ENCODE data around the gene KIFC1. TPM values are rescaled to one million over a fixed set of nuclear protein-coding genes. Genes with fewer than 3 reads are reported as not detected.

The KIFC1 gene
- total RNA-seq, 2 experiments from 2014 or later, result 1.2 to 1.6 TPM

- DNase-seq (peak in 1 of 14 experiments; percentile 43), ATAC-seq (ENCODE audit: poor library complexity) (no peak)
- Histone ChIP-seq H3K9me3 (ENCODE audit: control insufficient read depth in 1 of 2, insufficient read depth in 1 of 2, low read length in 2 of 2) (no peaks in the 10 kb centered on the region), H3K27me3 (ENCODE audit: control insufficient read depth in 1 of 2, insufficient read depth in 2 of 2, low read length in 2 of 2) (no peaks in the 10 kb centered on the region), H3K36me3 (ENCODE audit: insufficient read depth, low read length) (peaks cover 3% of the 10 kb centered on the region), H3K4me3 (ENCODE audit: low read length) (peak overlapping the region; percentile 71), H3K4me1 (ENCODE audit: insufficient read depth, low read length) (peaks cover 58% of the 10 kb centered on the region), H3K27ac (ENCODE audit: low read depth in 1 of 2, low read length in 2 of 2) (peak overlapping the region; percentile 86 to 92)
- Mint-ChIP-seq H3K27me3 (no peaks in the 10 kb centered on the region), H3K4me1 (ENCODE audit: low read depth) (peaks cover 73% of the 10 kb centered on the region), H3K9me3 (no peaks in the 10 kb centered on the region), H3K36me3 (ENCODE audit: low read depth) (peaks cover 5% of the 10 kb centered on the region), H3K27ac (peak overlapping the region; percentile 99), H3K4me3 (peak overlapping the region; percentile 94)
- no peak for TF ChIP-seq CTCF (IDR thresholded peaks at IDR 0.05)
- intact Hi-C loops (cut with DNase I, micrococcal nuclease), result loop anchor here (1.0 to 5.0 kb wide), 3 partner anchors 34 to 153 kb away; partner anchors contain the start of genes KIFC1 (in 1 of the 2), RPS18 (in 1 of the 2) and VPS52 (in 1 of the 2)
- CTCF ChIA-PET, result interaction anchor here (0.6 to 2.7 kb wide), 14 partner anchors 9 to 154 kb away, joined by 3 to 25 read pairs (median 5); partner anchors contain the start of genes B3GALT4, KIFC1, PHF1 and RPS18
- POLR2A ChIA-PET, result interaction anchor here (0.9 to 3.0 kb wide), 12 partner anchors 8 to 581 kb away, joined by 3 to 22 read pairs (median 8); partner anchors contain the start of genes B3GALT4, CUTA, LEMD2 and PHF1
These were observed 33.4 kb downstream of the KIFC1 start for GRCh38 chr6:33424855-33425667.

GRCh38 chr6:33425668-33426577, 34.3 kb downstream of the KIFC1 start:
- Mint-ChIP-seq H3K4me1 (ENCODE audit: low read depth) (peaks cover 80% of the 10 kb centered on the region), H3K9me3 (no peaks in the 10 kb centered on the region), H3K4me3 (peak overlapping the region; percentile 94), H3K36me3 (ENCODE audit: low read depth) (peaks cover 5% of the 10 kb centered on the region), H3K27ac (peak overlapping the region; percentile 99), H3K27me3 (no peaks in the 10 kb centered on the region)
- peak; percentile 65 for TF ChIP-seq CTCF (IDR thresholded peaks at IDR 0.05)
- peaks cover 60% of the 10 kb centered on the region for H3K4me1 ChIP-seq (ENCODE audit: insufficient read depth, low read length)
- peak overlapping the region; percentile 86 to 92 for H3K27ac ChIP-seq (ENCODE audit: low read depth in 1 of 2, low read length in 2 of 2)
- no peaks in the 10 kb centered on the region for H3K27me3 ChIP-seq (ENCODE audit: control insufficient read depth in 1 of 2, insufficient read depth in 2 of 2, low read length in 2 of 2)
- DNase-seq (peak; percentile 65 to 91 (median 80)), ATAC-seq (ENCODE audit: poor library complexity) (peak; percentile 48)
- ChIA-PET CTCF (interaction anchor here (0.6 to 2.7 kb wide), 14 partner anchors 10 to 154 kb away, joined by 3 to 25 read pairs (median 5); partner anchors contain the start of genes B3GALT4, KIFC1, PHF1 and RPS18), POLR2A (interaction anchor here (0.8 to 3.0 kb wide), 12 partner anchors 9 to 454 kb away, joined by 3 to 22 read pairs (median 8); partner anchors contain the start of genes B3GALT4, CUTA, LEMD2 and PHF1)
- H3K36me3 ChIP-seq (ENCODE audit: insufficient read depth, low read length), result peaks cover 3% of the 10 kb centered on the region
- H3K4me3 ChIP-seq (ENCODE audit: low read length), result peak overlapping the region; percentile 71
- intact Hi-C loops (cut with DNase I, micrococcal nuclease), result loop anchor here (1.0 to 5.0 kb wide), 4 partner anchors 16 to 154 kb away; partner anchors contain the start of genes KIFC1 (in 1 of the 2), RPS18 (in 1 of the 2) and VPS52 (in 1 of the 2)
- H3K9me3 ChIP-seq (ENCODE audit: control insufficient read depth in 1 of 2, insufficient read depth in 1 of 2, low read length in 2 of 2), result no peaks in the 10 kb centered on the region
